SHP77 (cell line): ENCODE data around the gene CAPSL.
"Not testable (repeated sequence)": the region's sequence is repeated elsewhere in the genome, so short reads cannot be mapped to it uniquely, and the experiment has no call there.

Source experiments
- DNase-seq, 2 experiments: peaks; one replicate each; lab custom pipeline; 2025; lab: John Stamatoyannopoulos, UW

The CAPSL gene

GRCh38 chr5:35904443-35905132, 33.8 kb downstream of the CAPSL start:
- no peak for DNase-seq

- no peak for DNase-seq
These were observed 34.7 kb downstream of the CAPSL start for GRCh38 chr5:35903631-35904203.

GRCh38 chr5:35902046-35902672, 36.3 kb downstream of the CAPSL start:
- DNase-seq, result no peak

- DNase-seq, result no peak
These were observed 37.3 kb downstream of the CAPSL start for GRCh38 chr5:35900972-35901695.

- no peak for DNase-seq
These were observed 38.6 kb downstream of the CAPSL start for GRCh38 chr5:35899800-35900199.

- no peak for DNase-seq
These were observed 39.3 kb downstream of the CAPSL start for GRCh38 chr5:35898952-35899660.

- no peak for DNase-seq
These were observed 44.3 kb downstream of the CAPSL start for GRCh38 chr5:35894131-35894530.

- DNase-seq, result not testable (repeated sequence)
These were observed 45.6 kb downstream of the CAPSL start for GRCh38 chr5:35892799-35893198.

GRCh38 chr5:35890021-35891020, 48.1 kb downstream of the CAPSL start:
- DNase-seq, result no peak

DNA sequence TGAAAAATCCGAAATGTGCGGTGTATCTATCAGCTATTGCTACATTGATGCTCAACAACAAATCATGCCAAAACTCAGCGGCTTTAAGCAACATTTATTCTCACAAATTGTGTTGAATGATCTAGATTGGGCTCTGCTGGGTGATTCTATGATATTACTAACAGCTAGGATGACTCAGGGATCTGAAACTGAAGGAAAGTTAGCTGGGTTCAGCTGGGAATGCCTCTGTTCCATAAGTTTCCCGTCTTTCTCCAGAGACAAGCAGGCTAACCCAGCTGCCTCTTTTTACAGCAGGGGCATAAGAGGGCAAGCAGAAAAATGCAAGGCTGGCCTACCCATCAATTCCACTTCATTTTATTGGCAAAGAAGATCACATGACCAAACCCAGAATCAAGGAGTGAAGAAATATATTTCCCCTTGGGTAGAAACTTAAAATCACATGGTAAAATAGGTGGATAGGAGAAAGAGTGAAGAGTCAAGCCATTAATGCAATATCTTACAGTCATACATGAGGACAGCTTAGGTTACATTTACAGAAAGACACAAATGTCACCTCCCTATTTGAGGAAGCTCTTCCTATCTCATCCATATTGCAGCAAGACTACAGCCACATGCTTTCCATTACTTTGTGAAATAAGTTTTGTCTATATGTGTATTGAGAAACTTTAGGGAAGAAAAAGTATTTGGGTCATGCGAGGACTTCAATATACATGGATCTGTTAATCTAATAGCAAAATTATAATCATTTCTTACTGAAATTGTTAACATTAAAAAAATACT, 50.9 kb downstream of the CAPSL start:
- no peak for DNase-seq

GRCh38 chr5:35886381-35886780, 52.0 kb downstream of the CAPSL start:
- no peak for DNase-seq

DNA sequence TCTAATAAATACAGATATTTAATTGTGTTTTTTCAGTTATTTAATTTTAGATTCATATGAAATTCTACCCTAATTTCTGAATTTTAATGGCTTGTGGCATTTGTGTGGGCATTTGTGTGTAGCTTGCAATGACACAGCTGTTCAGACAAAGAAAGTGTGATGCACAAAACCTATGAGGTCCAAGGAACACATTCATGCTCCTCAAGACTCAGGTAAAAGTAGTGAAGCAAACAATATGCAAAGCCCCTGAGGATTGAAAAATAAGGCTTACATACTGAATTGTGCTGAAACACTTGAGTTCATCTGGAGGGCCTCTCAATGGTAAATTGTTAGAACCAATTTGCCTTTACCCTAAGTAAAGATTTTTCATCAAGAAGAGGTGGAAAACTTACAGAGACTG, 53.6 kb downstream of the CAPSL start:
- no peak for DNase-seq

GRCh38 chr5:35884191-35884769, 54.1 kb downstream of the CAPSL start:
- no peak for DNase-seq

DNA sequence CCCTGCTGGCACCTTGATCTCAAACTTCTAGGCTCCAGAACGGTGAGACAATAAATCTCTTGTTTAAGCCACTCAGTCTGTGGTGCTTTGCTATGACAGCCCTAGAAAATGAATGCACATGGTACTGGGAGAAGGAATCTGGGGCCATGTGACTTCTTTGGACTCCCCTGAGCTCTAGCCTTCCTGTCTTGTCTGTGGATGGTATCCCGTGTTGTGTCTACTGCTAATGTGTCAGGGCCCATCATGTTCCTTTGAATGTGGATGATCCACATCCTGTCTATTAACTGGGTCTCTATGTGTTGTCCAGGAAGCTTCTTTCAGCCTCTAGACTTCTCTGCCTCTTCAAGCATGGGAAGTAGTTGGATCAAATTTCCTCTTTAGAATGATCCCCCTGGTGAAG, 56.7 kb downstream of the CAPSL start:
- no peak for DNase-seq

GRCh38 chr5:35880156-35880555, 58.3 kb downstream of the CAPSL start:
- DNase-seq, result no peak

- DNase-seq, result no peak
These were observed 58.8 kb downstream of the CAPSL start for GRCh38 chr5:35879649-35880048.

DNA sequence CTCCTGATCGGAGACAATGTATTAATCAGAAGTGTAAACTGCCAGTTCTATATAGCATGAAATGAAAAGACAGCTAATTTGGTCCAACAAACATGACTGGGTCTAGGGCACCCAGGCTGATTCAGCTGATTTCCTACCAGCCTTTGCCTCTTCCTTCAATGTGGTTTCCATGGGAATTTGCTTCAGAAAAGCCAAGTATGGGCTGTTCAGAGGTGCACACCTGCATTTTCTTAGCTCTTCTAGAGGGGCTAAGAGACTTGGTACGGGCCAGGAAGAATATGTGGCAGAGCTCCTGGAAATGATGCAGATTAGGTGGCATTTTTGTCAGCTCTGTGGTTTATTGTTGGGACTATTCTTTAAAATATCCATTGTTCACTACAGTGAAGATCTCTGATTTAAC, 59.3 kb downstream of the CAPSL start:
- DNase-seq, result no peak

DNA sequence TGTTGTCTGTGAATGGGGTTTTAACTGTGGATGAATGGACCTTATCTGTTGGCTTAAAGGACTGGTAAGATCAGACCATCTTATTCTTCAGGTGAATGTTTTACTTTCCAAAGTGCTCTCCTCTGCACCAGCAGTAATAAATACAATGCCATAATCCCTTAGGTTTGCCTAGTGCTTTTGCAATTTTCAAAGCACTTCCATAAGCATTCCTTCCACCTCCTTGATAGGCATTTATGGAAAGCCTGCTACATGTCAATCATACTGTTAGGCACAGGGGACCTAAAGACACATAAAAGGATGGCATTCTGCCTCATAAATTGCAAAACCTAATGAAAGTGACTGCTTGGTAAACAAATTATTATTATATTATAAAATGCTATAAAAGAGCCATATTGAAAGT, 60.3 kb downstream of the CAPSL start:
- no peak for DNase-seq

GRCh38 chr5:35877655-35878054, 60.8 kb downstream of the CAPSL start:
- no peak for DNase-seq

GRCh38 chr5:35876922-35877321, 61.5 kb downstream of the CAPSL start:
- DNase-seq, result no peak
